Keratinocyte (primary cell): ENCODE measurements around the gene MYH4. TPM values are rescaled to one million over a fixed set of nuclear protein-coding genes. Genes with fewer than 3 reads are reported as not detected.

Experiments used
- DNase-seq: peaks from one replicate; pipeline ENCODE4 v3.0.0-alpha.2; 2011; ENCODE audit warnings: low read depth, missing footprints, low spot score
- FAIRE-seq: peaks from 2 replicates; lab custom pipeline; 2011; peaks lifted over from hg19 to GRCh38; lab: Jason Lieb, UNC
- H2AFZ ChIP-seq: 2 replicates; pipeline ENCODE4 v1.6.0; 2012; ENCODE audit warnings: low read length, control low read depth, inconsistent platforms; ENCODE audit not compliant: control insufficient read depth
- H3K27ac ChIP-seq: 2 replicates; pipeline ENCODE4 v1.5.1; 2011; ENCODE audit warnings: low read length; ENCODE audit not compliant: control insufficient read depth, insufficient read depth
- H3K27me3 ChIP-seq: 3 replicates; pipeline ENCODE4 v1.6.0; 2011; ENCODE audit warnings: low read length; ENCODE audit not compliant: control insufficient read depth, insufficient read depth; ENCODE audit errors: extremely low read depth
- H3K36me3 ChIP-seq, 2 experiments: 2 replicates in 1 of 2; 3 replicates in 1 of 2; pipeline ENCODE4 v1.5.1; 2011; ENCODE audit warnings: low read length in 2 of 2, mild to moderate bottlenecking in 1 of 2; ENCODE audit not compliant: control insufficient read depth in 2 of 2, insufficient read depth in 2 of 2; ENCODE audit errors: extremely low read depth in 1 of 2
- H3K4me1 ChIP-seq: 3 replicates; pipeline ENCODE4 v1.5.1; 2011; ENCODE audit warnings: low read length; ENCODE audit not compliant: control insufficient read depth, insufficient read depth; ENCODE audit errors: extremely low read depth
- H3K4me2 ChIP-seq: 3 replicates; pipeline ENCODE4 v1.6.0; 2011; ENCODE audit warnings: low read depth, low read length; ENCODE audit not compliant: control insufficient read depth, insufficient read depth; ENCODE audit errors: extremely low read depth
- H3K4me3 ChIP-seq, 3 experiments: fragments of 200-600 bp in 1 of 3; sonication (generic) in 1 of 3; 2 replicates in 2 of 3; 3 replicates in 1 of 3; pipeline ENCODE4 v1.5.1; 2011 to 2016; ENCODE audit warnings: low read length in 3 of 3, mild to moderate bottlenecking in 3 of 3, control low read depth in 2 of 3, inconsistent platforms in 1 of 3, low read depth in 1 of 3, mixed read lengths in 1 of 3, mixed run types in 1 of 3, moderate library complexity in 1 of 3; ENCODE audit not compliant: control insufficient read depth in 2 of 3, insufficient read depth in 2 of 3; ENCODE audit errors: extremely low read depth in 1 of 3
- H3K79me2 ChIP-seq: 2 replicates; pipeline ENCODE4 v1.6.0; 2012; ENCODE audit warnings: low read length; ENCODE audit not compliant: control insufficient read depth, insufficient read depth
- H3K9ac ChIP-seq: 3 replicates; pipeline ENCODE4 v1.6.0; 2011; ENCODE audit warnings: low read length; ENCODE audit not compliant: control insufficient read depth, insufficient read depth; ENCODE audit errors: extremely low read depth
- H3K9me1 ChIP-seq: 3 replicates; pipeline ENCODE4 v1.6.0; 2011; ENCODE audit warnings: low read length; ENCODE audit not compliant: control insufficient read depth, insufficient read depth; ENCODE audit errors: extremely low read depth
- H3K9me3 ChIP-seq: 2 replicates; pipeline ENCODE4 v1.5.1; 2012; ENCODE audit warnings: low read depth, low read length; ENCODE audit not compliant: control insufficient read depth
- H4K20me1 ChIP-seq: 3 replicates; pipeline ENCODE4 v1.6.0; 2011; ENCODE audit warnings: low read length; ENCODE audit not compliant: control insufficient read depth, insufficient read depth; ENCODE audit errors: extremely low read depth
- CTCF ChIP-seq, 3 experiments: IDR thresholded peaks in 1 of 3; conservative IDR thresholded peaks in 1 of 3; optimal IDR thresholded peaks in 1 of 3; 2 replicates in 2 of 3; 3 replicates in 1 of 3; pipeline versions ENCODE3 to v1.5.1; 2011; ENCODE audit warnings: low read length in 3 of 3, mild to moderate bottlenecking in 3 of 3, moderate library complexity in 2 of 3, control low read depth in 1 of 3, inconsistent platforms in 1 of 3; ENCODE audit not compliant: insufficient read depth in 2 of 3; ENCODE audit errors: extremely low read depth in 1 of 3
- EZH2 ChIP-seq: IDR thresholded peaks from one replicate; pipeline ENCODE4 v1.6.1; 2012; ENCODE audit warnings: inconsistent platforms, mild to moderate bottlenecking, low read length, moderate library complexity
- dilution Hi-C: fragments of 300-500 bp; cut with MboI; formaldehyde crosslinking; loops from one replicate; pipeline ENCODE4 v1.7.0; 2020; ENCODE audit warnings: low sequenced_read_pairs; ENCODE audit not compliant: extremely low pct_ligation_motif_present
- polyA plus RNA-seq, 5 experiments: library from polyadenylated mRNA; depleted of rRNA in 3 of 5; stranded (reverse) in 3 of 5; stranded (forward) in 1 of 5; unstranded in 1 of 5; fragments of >200 nt; gene quantifications; 1 replicate in 1 of 5; 2 replicates in 3 of 5; 3 replicates in 1 of 5; pipeline versions ENCODE4 v1.2.1 to v1.2.3, GENCODE V29; 2011 to 2012; ENCODE audit warnings: missing spikeins in 2 of 5, low read depth in 1 of 5, low replicate concordance in 1 of 5

MYH4 gene
- polyA plus RNA-seq, 1 donor (not counting 4 experiments of a cell fraction or from before 2014, with no cell fraction given) = not detected

- Histone ChIP-seq H3K9ac (no peak overlapping the region), H3K27me3 (no peaks in the 10 kb centered on the region), H3K4me1 (no peaks in the 10 kb centered on the region), H3K36me3 (no peaks in the 10 kb centered on the region), H3K4me2 (no peak overlapping the region), H3K9me1 (no peaks in the 10 kb centered on the region), H2AFZ (no peak overlapping the region), H3K4me3 (no peak overlapping the region), H3K27ac (no peak overlapping the region), H4K20me1 (no peaks in the 10 kb centered on the region), H3K9me3 (no peaks in the 10 kb centered on the region), H3K79me2 (no peaks in the 10 kb centered on the region)
- TF ChIP-seq EZH2 = no peak
- no peak for TF ChIP-seq CTCF (optimal IDR thresholded peaks at IDR 0.05 in 1 of 3, IDR thresholded peaks at IDR 0.05 in 1 of 3, conservative IDR thresholded peaks at IDR 0.05 in 1 of 3; ENCODE audit: extremely low read depth in 1 of 3, insufficient read depth in 2 of 3, low read length in 3 of 3)
- no peak for DNase-seq
- FAIRE-seq = no peak
- dilution Hi-C loops = no loop called here
Measured at GRCh38 chr17:10396524-10397163, 72.7 kb downstream of the MYH4 start.

- Histone ChIP-seq H3K4me3 (no peak overlapping the region), H3K9ac (no peak overlapping the region), H3K9me3 (no peaks in the 10 kb centered on the region), H3K27ac (no peak overlapping the region), H2AFZ (no peak overlapping the region), H3K4me2 (no peak overlapping the region), H3K36me3 (no peaks in the 10 kb centered on the region), H3K9me1 (no peaks in the 10 kb centered on the region), H3K27me3 (no peaks in the 10 kb centered on the region), H3K4me1 (no peaks in the 10 kb centered on the region), H3K79me2 (no peaks in the 10 kb centered on the region), H4K20me1 (no peaks in the 10 kb centered on the region)
- TF ChIP-seq CTCF (optimal IDR thresholded peaks at IDR 0.05 in 1 of 3, IDR thresholded peaks at IDR 0.05 in 1 of 3, conservative IDR thresholded peaks at IDR 0.05 in 1 of 3; ENCODE audit: extremely low read depth in 1 of 3, insufficient read depth in 2 of 3, low read length in 3 of 3) (no peak), EZH2 (no peak)
- dilution Hi-C loops = no loop called here
- no peak for DNase-seq
- no peak for FAIRE-seq
Measured at GRCh38 chr17:10394201-10394887, 75.0 kb downstream of the MYH4 start.

Other genes starting within 250 kb of the MYH4 start
- gene MYH13, start 96.6 kb downstream of the MYH4 start, polyA plus RNA-seq = not detected in 3 replicates
- gene MYH8, start 47.6 kb downstream of the MYH4 start, polyA plus RNA-seq = not detected in 3 replicates
- gene MYH1, start 49.0 kb upstream of the MYH4 start, polyA plus RNA-seq = not detected in 3 replicates
- not detected in 3 replicates for gene MYH2, start 80.1 kb upstream of the MYH4 start, polyA plus RNA-seq
- 0.67 to 0.83 TPM (median 0.76 TPM) in 3 replicates for gene MYH3, start 187.8 kb upstream of the MYH4 start, polyA plus RNA-seq
- 20.8 to 28.3 TPM (median 22.8 TPM) in 3 replicates for gene SCO1, start 228.0 kb upstream of the MYH4 start, polyA plus RNA-seq
- gene ADPRM, start 228.0 kb upstream of the MYH4 start, polyA plus RNA-seq = 9.9 to 15.0 TPM (median 14.2 TPM) in 3 replicates